Activated T-cell treated with anti-CD3 and anti-CD28 coated beads, Interleukin-2, amount 50 U/mL, for 48 hours (primary cell): ENCODE data around the gene SMYD3.
"Not testable (repeated sequence)": the region's sequence is repeated elsewhere in the genome, so short reads cannot be mapped to it uniquely, and the experiment has no call there.

ENCODE experiments used
- DNase-seq, 2 experiments: peaks; one replicate each; pipeline ENCODE4 v3.0.0-alpha.2; 2020

SMYD3 gene

DNA sequence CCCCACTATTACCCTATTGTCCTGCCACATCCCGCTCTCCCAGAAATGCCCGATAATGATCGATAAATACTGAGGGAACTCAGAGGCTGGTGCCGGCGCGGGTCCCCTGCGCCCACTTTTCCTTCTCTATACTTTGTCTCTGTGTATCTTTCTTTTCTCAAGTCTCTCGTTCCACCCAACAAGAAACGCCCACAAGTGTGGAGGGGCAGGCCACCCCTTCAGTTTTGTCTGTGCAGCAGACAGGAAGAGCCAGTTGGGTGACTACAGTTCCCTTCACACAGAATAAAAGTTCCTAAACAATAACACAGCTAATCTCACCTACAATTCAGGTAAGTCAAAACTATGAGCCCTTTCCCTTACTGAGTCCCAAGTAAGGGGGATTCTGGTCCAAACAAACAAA, 423.7 kb downstream of the SMYD3 start:
- DNase-seq: no peak

DNA sequence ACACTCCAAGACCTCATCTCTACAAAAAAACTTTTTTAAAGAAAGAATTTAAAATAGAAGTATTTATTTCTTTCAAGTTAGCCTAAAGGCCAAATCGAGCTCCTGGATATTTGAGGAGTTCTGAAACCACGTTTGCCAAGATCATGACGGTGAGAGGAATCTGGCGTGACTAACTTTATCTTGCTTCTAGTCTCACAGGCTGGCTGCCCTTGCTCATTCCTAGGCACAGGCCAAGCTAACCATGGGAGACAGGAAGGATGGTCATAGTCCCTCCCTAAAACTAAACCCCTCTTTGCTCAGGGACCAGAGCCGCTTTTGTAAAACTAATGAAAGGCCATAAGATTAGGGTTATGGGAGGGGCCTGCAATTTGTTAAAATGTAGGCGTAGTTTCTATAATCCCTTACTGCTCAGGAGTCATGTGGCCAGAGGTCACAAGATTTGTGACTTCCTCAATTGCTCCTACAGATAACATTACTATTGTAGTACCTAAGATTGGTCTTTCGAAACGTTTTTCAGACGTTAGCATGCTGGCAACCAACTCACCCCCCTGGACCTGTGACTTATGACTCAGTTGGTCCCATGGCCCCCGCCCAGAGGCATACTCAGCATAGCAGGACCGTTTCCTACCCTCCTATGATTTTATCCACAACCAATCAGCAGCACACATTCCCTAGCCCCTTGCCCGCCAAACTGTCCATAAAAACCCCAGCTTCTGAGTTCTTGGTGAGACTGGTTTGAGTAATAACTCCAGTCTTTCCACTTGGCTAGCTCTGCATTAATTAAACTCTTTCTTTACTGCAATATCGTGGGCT, 425.0 kb downstream of the SMYD3 start:
- no peak for DNase-seq

GRCh38 chr1:246081138-246081702, 425.9 kb downstream of the SMYD3 start:
- no peak for DNase-seq

- DNase-seq: no peak
These were observed 427.0 kb downstream of the SMYD3 start for GRCh38 chr1:246080031-246080430.

DNA sequence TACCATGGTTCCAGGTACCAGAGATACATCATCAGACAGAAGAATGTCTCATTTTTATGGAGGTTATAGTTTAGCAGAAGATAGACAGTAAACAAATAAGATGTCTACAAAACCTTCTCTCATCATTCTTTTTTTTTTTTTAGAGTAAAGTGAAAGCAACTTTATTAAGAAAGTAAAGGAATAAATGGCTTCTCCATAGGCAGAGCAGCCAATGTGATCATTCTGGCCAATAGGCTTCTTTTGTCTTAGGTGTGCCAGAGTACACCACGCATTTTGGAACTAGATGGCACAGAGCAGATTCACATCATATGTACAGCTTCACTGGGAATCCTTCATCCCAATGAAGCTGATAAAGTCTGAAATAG, 428.2 kb downstream of the SMYD3 start:
- no peak for DNase-seq

DNA sequence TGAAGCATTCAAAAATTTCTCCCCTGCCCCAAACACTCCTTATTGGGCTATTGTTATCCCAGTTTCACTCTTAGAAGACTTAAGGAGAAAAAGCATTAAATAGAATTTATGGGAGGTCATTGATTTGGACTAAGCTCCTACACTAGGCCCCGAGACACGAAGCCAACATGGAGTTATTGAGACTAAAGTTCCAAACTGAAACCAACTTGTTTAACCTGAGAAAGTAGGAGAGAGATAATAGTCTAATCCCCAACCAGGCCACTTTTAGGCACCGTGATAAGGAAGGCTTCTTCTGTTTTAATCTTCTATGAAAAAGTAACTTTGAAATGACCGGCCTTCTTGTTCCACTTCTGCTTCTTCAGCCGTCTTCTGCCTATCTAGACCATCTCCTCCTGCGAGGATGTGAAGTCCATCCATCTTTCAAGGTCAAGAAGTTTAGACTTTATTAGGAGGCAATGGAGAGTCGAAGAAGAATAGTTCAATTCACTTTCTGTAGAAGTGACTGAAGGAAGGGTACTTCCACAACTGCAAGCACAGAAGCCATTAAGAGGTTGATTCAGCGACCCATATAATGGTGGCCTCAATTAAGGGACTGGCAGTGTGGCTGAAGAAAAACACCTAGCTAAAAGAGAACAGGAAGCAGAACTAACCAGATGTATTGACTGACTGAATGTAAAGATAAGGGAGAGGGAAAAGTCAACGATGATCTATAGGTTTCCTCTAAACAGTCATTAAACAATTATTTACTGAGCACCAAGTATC, 428.8 kb downstream of the SMYD3 start:
- no peak for DNase-seq

GRCh38 chr1:246077476-246077875, 429.6 kb downstream of the SMYD3 start:
- no peak for DNase-seq

DNA sequence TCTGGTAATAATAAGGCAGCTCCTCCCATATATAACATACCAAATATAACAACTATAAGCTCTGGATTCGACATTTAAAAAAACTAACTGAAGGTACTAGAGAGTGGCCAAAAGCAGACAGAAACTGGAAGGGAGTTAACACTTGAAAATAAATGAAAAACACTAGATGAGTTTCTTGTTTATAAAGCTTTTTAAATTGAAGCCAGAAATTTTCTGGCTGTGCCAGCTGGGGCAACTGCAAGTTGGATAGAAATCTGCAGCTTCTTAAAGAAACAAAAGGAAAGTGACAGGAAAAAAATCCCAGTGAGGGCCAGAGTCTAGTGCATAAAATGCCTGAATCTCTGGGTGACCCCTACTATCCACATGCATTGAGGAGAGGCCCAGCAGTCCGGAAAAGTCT, 432.7 kb downstream of the SMYD3 start:
- DNase-seq: no peak

DNA sequence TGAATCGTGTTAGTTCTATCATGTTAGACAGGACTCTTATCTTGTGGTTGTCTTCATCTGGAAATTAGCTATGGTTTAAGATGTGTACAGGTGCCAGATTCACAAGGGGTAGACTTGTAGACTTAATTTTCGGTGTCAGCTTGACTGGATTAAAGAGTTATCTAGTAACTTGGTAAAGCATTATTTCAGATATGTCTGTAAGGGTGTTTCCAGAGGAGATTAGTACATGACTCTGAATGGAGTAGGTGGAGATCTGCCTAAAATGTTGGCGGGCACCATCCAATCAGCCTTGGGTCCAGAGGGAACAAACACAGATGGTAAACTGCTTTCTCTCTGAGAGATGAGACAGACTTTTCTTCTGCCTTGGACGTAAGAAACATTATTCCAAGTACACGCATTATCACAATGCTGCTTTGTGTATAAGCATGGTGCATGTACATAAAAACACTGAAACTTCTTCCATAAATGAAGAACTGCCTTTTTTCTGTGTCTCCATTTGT, 434.6 kb downstream of the SMYD3 start:
- DNase-seq: no peak

- not testable (repeated sequence) for DNase-seq
These were observed 435.1 kb downstream of the SMYD3 start for GRCh38 chr1:246071981-246072380.

DNA sequence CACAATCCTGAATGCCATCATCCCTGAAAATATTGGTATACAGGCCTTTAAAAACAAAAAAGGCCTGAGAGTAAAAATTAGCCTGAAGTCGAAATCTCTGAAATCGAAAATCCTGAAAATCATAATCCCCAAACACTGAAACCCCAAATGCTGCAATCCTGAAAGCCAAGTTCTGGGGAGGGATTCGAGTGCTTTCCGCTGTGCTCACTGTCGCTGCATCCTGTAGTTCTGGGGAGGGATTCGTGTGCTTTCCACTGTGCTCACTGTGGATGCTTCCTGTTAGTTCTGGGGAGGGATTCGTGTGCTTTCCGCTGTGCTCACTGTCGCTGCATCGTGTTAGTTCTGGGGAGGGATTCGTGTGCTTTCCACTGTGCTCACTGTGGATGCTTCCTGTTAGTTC, 435.5 kb downstream of the SMYD3 start:
- DNase-seq: not testable (repeated sequence)

- DNase-seq: no peak
These were observed 437.5 kb downstream of the SMYD3 start for GRCh38 chr1:246069581-246069980.

- no peak for DNase-seq
These were observed 438.2 kb downstream of the SMYD3 start for GRCh38 chr1:246068619-246069509.

DNA sequence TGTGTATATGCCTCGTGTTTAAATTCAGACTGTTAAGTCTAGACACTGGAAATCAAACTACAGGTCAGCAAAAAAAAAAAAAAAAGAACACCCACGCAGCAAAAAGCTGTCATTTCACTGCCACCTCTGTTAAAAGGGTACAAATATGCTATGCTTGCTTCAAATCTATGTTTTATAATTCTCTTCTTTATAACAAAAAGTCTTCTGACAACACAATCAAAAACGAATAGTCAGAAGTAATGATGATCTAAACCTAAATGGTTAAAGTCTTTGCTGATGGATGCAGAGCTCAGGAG, 438.9 kb downstream of the SMYD3 start:
- no peak for DNase-seq

GRCh38 chr1:246067432-246068216, 439.5 kb downstream of the SMYD3 start:
- no peak for DNase-seq

DNA sequence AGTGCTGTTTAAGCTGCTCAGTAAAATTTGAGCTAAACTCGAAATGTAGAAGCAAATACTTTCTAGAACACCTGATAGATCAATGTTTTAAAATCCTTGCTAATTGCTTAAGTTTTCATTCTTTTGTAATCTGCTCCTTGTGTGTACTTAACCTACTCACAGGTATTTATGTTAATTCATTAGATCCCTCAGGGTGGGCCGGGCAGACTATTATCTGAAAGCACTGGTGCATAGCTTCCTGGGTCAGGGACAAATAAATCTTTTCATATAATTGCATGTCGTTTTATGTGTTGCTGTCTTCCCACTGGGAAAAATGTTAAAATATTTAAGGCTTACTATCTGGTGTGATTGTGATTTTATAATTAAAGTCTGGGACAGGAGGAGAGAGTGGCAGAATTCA, 440.5 kb downstream of the SMYD3 start:
- DNase-seq: no peak

DNA sequence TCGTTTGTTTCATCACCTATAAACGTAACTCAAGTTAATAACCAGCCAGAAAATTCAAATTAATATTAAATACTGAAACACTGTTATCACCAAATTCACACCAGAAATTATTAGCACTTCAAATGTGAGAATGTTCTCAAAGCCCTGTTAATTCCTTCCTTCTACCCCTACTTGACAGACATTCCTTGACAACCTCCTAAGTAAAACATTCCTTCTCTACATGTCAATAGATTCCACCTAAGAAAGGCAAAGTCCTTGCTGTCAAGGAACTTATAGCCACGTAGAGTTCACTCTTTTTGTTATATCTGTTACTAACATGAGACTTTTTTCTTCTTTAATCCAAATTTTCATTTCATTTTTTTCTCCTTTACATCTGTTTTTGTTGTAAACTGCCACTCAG, 441.5 kb downstream of the SMYD3 start:
- DNase-seq: no peak

GRCh38 chr1:246064891-246065290, 442.2 kb downstream of the SMYD3 start:
- DNase-seq: no peak

- DNase-seq: no peak
These were observed 444.0 kb downstream of the SMYD3 start for GRCh38 chr1:246063013-246063616.

GRCh38 chr1:246058466-246058865, 448.6 kb downstream of the SMYD3 start:
- no peak for DNase-seq

DNA sequence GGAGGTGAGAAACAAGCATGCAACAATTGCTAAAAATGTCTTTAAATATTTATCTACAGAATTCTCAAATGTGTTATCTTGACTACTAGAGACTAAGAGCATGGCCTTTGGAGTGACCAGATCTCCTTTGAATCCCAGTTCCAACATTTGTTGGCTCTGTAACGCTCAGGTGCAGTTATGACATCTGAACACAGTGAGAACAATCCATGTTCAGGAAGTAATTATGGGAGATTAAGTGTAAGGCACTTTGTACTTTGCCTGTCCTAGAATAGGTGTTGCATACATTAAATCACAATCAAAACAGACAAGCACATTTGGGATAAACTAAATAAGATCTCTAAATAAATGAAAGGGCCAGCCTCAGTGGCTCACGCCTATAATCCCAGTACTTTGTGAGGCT, 454.5 kb downstream of the SMYD3 start:
- DNase-seq: no peak
